ENCODE data around the gene DTYMK.

DTYMK gene

GRCh38 chr2:241703032-241703604, 16.5 kb upstream of the DTYMK start:
- DNase-seq: peak; percentile 7

GRCh38 chr2:241702155-241703031, 15.8 kb upstream of the DTYMK start:
- DNase-seq: peak; percentile 87

- DNase-seq: peak; percentile 96
Measured at GRCh38 chr2:241701399-241702154, 15.0 kb upstream of the DTYMK start, which contains the start of gene ING5. Gene ING5 (plus strand): TSS chr2:241702039. CDS start chr2:241702066, 27 bp downstream.

- no peak for DNase-seq
Measured at GRCh38 chr2:241701149-241701398, 14.5 kb upstream of the DTYMK start.

GRCh38 chr2:241695651-241696050, 9.0 kb upstream of the DTYMK start:
- DNase-seq: no peak

- DNase-seq: no peak
Measured at GRCh38 chr2:241692448-241692847, 5.8 kb upstream of the DTYMK start.

GRCh38 chr2:241690202-241690717, 3.6 kb upstream of the DTYMK start:
- DNase-seq: no peak

GRCh38 chr2:241689306-241689705, 2.7 kb upstream of the DTYMK start:
- DNase-seq: peak; percentile 21

GRCh38 chr2:241686324-241686649, 328 bp downstream of the DTYMK start:
- no peak for DNase-seq

- no peak for DNase-seq
Measured at GRCh38 chr2:241680827-241681599, 5.6 kb downstream of the DTYMK start.

- no peak for DNase-seq
Measured at GRCh38 chr2:241680044-241680443, 6.6 kb downstream of the DTYMK start.

GRCh38 chr2:241678784-241679540, 7.7 kb downstream of the DTYMK start:
- DNase-seq: no peak

- DNase-seq: no peak
Measured at GRCh38 chr2:241678307-241678706, 8.3 kb downstream of the DTYMK start.

GRCh38 chr2:241677392-241677791, 9.2 kb downstream of the DTYMK start:
- DNase-seq: no peak

GRCh38 chr2:241676665-241677064, 9.9 kb downstream of the DTYMK start:
- no peak for DNase-seq

- no peak for DNase-seq
Measured at GRCh38 chr2:241675885-241676284, 10.7 kb downstream of the DTYMK start.

- DNase-seq: no peak
Measured at GRCh38 chr2:241673797-241674725, 12.6 kb downstream of the DTYMK start.

GRCh38 chr2:241673189-241673663, 13.4 kb downstream of the DTYMK start:
- no peak for DNase-seq

GRCh38 chr2:241672243-241673188, 14.1 kb downstream of the DTYMK start:
- no peak for DNase-seq
